H1 (cell line): ENCODE results near the gene SBF1. TPM values are rescaled to one million over a fixed set of nuclear protein-coding genes. Genes with fewer than 3 reads are reported as not detected.

Source experiments
- CTCF ChIA-PET: fragments of 300-600 bp; sonication (Branson Sonifier 250); formaldehyde crosslinking; loops from one replicate; lab custom pipeline; 2021; ENCODE audit not compliant: partially characterized antibody; lab: Charles Lee
- POLR2A ChIA-PET: fragments of 300-600 bp; sonication (Branson Sonifier 250); formaldehyde crosslinking; loops from one replicate; lab custom pipeline; 2021; ENCODE audit warnings: inconsistent platforms; ENCODE audit not compliant: partially characterized antibody; lab: Charles Lee
- DNase-seq, 2 experiments: peaks; one replicate each; pipeline versions ENCODE4 v3.0.0 to v3.0.0-alpha.2; 2010 to 2022; ENCODE audit warnings: low spot score in 2 of 2, low read depth in 1 of 2, mixed read lengths in 1 of 2
- FAIRE-seq: peaks from 2 replicates; lab custom pipeline; 2011; peaks lifted over from hg19 to GRCh38; lab: Jason Lieb, UNC
- H2AFZ ChIP-seq: 2 replicates; pipeline ENCODE4 v1.8.1; 2012; ENCODE audit warnings: low read length, inconsistent platforms
- H2AK5ac ChIP-seq: 2 replicates; pipeline ENCODE4 v1.6.1; 2013; ENCODE audit warnings: low read depth, low read length
- H2BK120ac ChIP-seq: replicated peaks from 2 replicates; pipeline ENCODE3; 2013; ENCODE audit warnings: low read depth, low read length, inconsistent platforms
- H2BK12ac ChIP-seq: 2 replicates; pipeline ENCODE4 v1.6.1; 2013; ENCODE audit warnings: low read depth, low read length
- H2BK15ac ChIP-seq: 2 replicates; pipeline ENCODE4 v1.6.1; 2013; ENCODE audit warnings: low read length
- H2BK20ac ChIP-seq: 2 replicates; pipeline ENCODE4 v1.6.1; 2013; ENCODE audit warnings: low read length
- H2BK5ac ChIP-seq: 2 replicates; pipeline ENCODE4 v1.6.1; 2013; ENCODE audit warnings: low read depth, low read length
- H3K14ac ChIP-seq: 2 replicates; pipeline ENCODE4 v1.6.1; 2013; ENCODE audit warnings: inconsistent platforms; ENCODE audit not compliant: insufficient read length
- H3K18ac ChIP-seq: 2 replicates; pipeline ENCODE4 v1.6.1; 2013; ENCODE audit warnings: low read length; ENCODE audit errors: extremely low read depth
- H3K23ac ChIP-seq: 2 replicates; pipeline ENCODE4 v1.6.1; 2013; ENCODE audit warnings: inconsistent platforms; ENCODE audit not compliant: insufficient read length
- H3K23me2 ChIP-seq: 2 replicates; pipeline ENCODE4 v1.6.1; 2013; ENCODE audit warnings: low read depth, low read length
- H3K27ac ChIP-seq: 2 replicates; pipeline ENCODE4 v1.6.1; 2011; ENCODE audit warnings: low read depth, low read length, inconsistent platforms
- H3K27me3 ChIP-seq, 4 experiments: replicated peaks in 1 of 4; 1 replicate in 1 of 4; 2 replicates in 3 of 4; pipeline versions ENCODE4 v1.6.1 to v1.8.1; 2011 to 2013; ENCODE audit warnings: low read length in 3 of 4, mild to moderate bottlenecking in 3 of 4, inconsistent platforms in 2 of 4, mixed read lengths in 2 of 4, moderate library complexity in 1 of 4; ENCODE audit not compliant: control insufficient read depth in 3 of 4, insufficient read depth in 3 of 4; ENCODE audit errors: extremely low read depth in 1 of 4
- H3K36me3 ChIP-seq, 4 experiments: 2 replicates each; pipeline versions ENCODE4 v1.6.1 to v1.8.1; 2011 to 2013; ENCODE audit warnings: mild to moderate bottlenecking in 4 of 4, low read length in 3 of 4, moderate library complexity in 2 of 4, control low read depth in 1 of 4, inconsistent platforms in 1 of 4; ENCODE audit not compliant: insufficient read depth in 4 of 4, control insufficient read depth in 2 of 4
- H3K4ac ChIP-seq: replicated peaks from 2 replicates; pipeline ENCODE3; 2013; ENCODE audit warnings: low read length, low read depth, mixed read lengths, inconsistent platforms; ENCODE audit not compliant: insufficient read length
- H3K4me1 ChIP-seq, 4 experiments: replicated peaks in 1 of 4; 1 replicate in 1 of 4; 2 replicates in 3 of 4; pipeline versions ENCODE4 v1.6.1 to v1.8.1; 2011 to 2013; ENCODE audit warnings: low read length in 3 of 4, inconsistent platforms in 2 of 4, mixed read lengths in 1 of 4; ENCODE audit not compliant: insufficient read depth in 4 of 4, control insufficient read depth in 3 of 4
- H3K4me2 ChIP-seq, 2 experiments: 2 replicates each; pipeline versions ENCODE4 v1.6.1 to v1.8.1; 2011 to 2013; ENCODE audit warnings: low read depth in 2 of 2, low read length in 2 of 2, control low read depth in 1 of 2, inconsistent platforms in 1 of 2, mild to moderate bottlenecking in 1 of 2; ENCODE audit not compliant: insufficient read depth in 1 of 2
- H3K4me3 ChIP-seq, 4 experiments: fragments of 200-600, 300-600 bp in 1 of 4; sonication (generic), shearing (Covaris generic), sonication (Bioruptor Twin) in 1 of 4; 2 replicates each; pipeline versions ENCODE4 v1.5.1 to v1.8.1; 2011 to 2016; ENCODE audit warnings: low read length in 4 of 4, low read depth in 3 of 4, control low read depth in 2 of 4, inconsistent platforms in 2 of 4, mild to moderate bottlenecking in 2 of 4, mixed read lengths in 1 of 4, moderate library complexity in 1 of 4; ENCODE audit not compliant: insufficient read depth in 2 of 4; ENCODE audit errors: extremely low read depth in 1 of 4
- H3K56ac ChIP-seq: replicated peaks from 2 replicates; pipeline ENCODE3; 2013; ENCODE audit warnings: low read depth, mild to moderate bottlenecking, mixed read lengths, low read length, inconsistent platforms; ENCODE audit not compliant: insufficient read length
- H3K79me1 ChIP-seq: 2 replicates; pipeline ENCODE4 v1.6.1; 2013; ENCODE audit warnings: low read depth, low read length, control low read depth
- H3K79me2 ChIP-seq, 2 experiments: 2 replicates each; pipeline versions ENCODE4 v1.6.1 to v1.8.1; 2012 to 2013; ENCODE audit warnings: low read length in 2 of 2, mild to moderate bottlenecking in 2 of 2, inconsistent platforms in 1 of 2; ENCODE audit not compliant: insufficient read depth in 2 of 2, control insufficient read depth in 1 of 2
- H3K9ac ChIP-seq, 4 experiments: replicated peaks in 1 of 4; 1 replicate in 1 of 4; 2 replicates in 3 of 4; pipeline versions ENCODE4 v1.6.1 to v1.8.1; 2011 to 2013; ENCODE audit warnings: low read depth in 3 of 4, low read length in 3 of 4, control low read depth in 2 of 4, mild to moderate bottlenecking in 2 of 4, moderate library complexity in 2 of 4, inconsistent platforms in 1 of 4; ENCODE audit errors: extremely low read depth in 1 of 4
- H3K9me3 ChIP-seq, 2 experiments: 2 replicates each; pipeline versions ENCODE4 v1.6.1 to v1.8.1; 2012 to 2013; ENCODE audit warnings: mild to moderate bottlenecking in 2 of 2, moderate library complexity in 2 of 2, control low read depth in 1 of 2, inconsistent platforms in 1 of 2, low read depth in 1 of 2, low read length in 1 of 2, mixed read lengths in 1 of 2; ENCODE audit not compliant: insufficient read depth in 2 of 2
- H4K20me1 ChIP-seq, 2 experiments: replicated peaks in 1 of 2; 2 replicates each; pipeline versions ENCODE3 to v1.8.1; 2011 to 2013; ENCODE audit warnings: inconsistent platforms in 2 of 2, low read length in 2 of 2, mild to moderate bottlenecking in 1 of 2; ENCODE audit not compliant: insufficient read depth in 2 of 2, control insufficient read depth in 1 of 2
- H4K5ac ChIP-seq: 2 replicates; pipeline ENCODE4 v1.6.1; 2013; ENCODE audit warnings: low read length, low read depth, mixed read lengths, inconsistent platforms; ENCODE audit not compliant: insufficient read length
- H4K8ac ChIP-seq: 2 replicates; pipeline ENCODE4 v1.8.0; 2013; ENCODE audit warnings: mild to moderate bottlenecking, moderate library complexity, low read length, inconsistent platforms; ENCODE audit not compliant: insufficient read depth; ENCODE audit errors: extremely low read depth
- H4K91ac ChIP-seq: replicated peaks from 2 replicates; pipeline ENCODE3; 2013; ENCODE audit warnings: low read length, mixed read lengths, inconsistent platforms; ENCODE audit not compliant: insufficient read length
- EP300 ChIP-seq, 2 experiments: IDR thresholded peaks; 1 replicate in 1 of 2; 2 replicates in 1 of 2; pipeline ENCODE4 v1.6.1; 2011 to 2012; ENCODE audit warnings: low read depth in 2 of 2, low read length in 2 of 2, mild to moderate bottlenecking in 2 of 2, borderline replicate concordance in 1 of 2, inconsistent platforms in 1 of 2, moderate library complexity in 1 of 2
- KDM5A ChIP-seq: fragments of 200-600 bp; IDR thresholded peaks from 2 replicates; pipeline ENCODE4 v1.7.1; 2012; ENCODE audit warnings: mild to moderate bottlenecking, low read length, inconsistent platforms, mixed read lengths
- WGBS, 2 experiments: shearing (Covaris generic) in 1 of 2; methylation state at CpG; one replicate each; pipeline versions ENCODE4 v1.1.6 to v1.1.7; 2013 to 2015; ENCODE audit warnings: low lambda C conversion rate in 2 of 2, mixed read lengths in 2 of 2, inconsistent platforms in 1 of 2, low coverage in 1 of 2, missing lambda C conversion rate in 1 of 2; ENCODE audit not compliant: insufficient replicate concordance in 2 of 2, insufficient coverage in 1 of 2, insufficient read length in 1 of 2; ENCODE audit errors: extremely low coverage in 1 of 2, missing lambda C conversion rate in 1 of 2; 5-methylcytosine and 5-hydroxymethylcytosine counted together
- polyA plus RNA-seq, 7 experiments: library from polyadenylated mRNA; depleted of rRNA in 3 of 7; stranded (reverse) in 5 of 7; unstranded in 2 of 7; fragments of >200 nt in 5 of 7; fragments of 200-250 nt in 2 of 7; gene quantifications; 1 replicate in 5 of 7; 2 replicates in 1 of 7; 4 replicates in 1 of 7; pipeline versions ENCODE4 v1.2.1 to v1.2.3, GENCODE V29; 2011 to 2013; ENCODE audit warnings: missing spikeins in 2 of 7, mixed read lengths in 2 of 7
- total RNA-seq: library from RNA; stranded (reverse); fragmentation: NEBNext Ultra II Directional; extraction: Animal tissue kit (Norgen Biotek cat#: 25700); gene quantifications from 2 replicates; pipeline ENCODE4 v1.2.1, GENCODE V29; 2021

SBF1 gene
- total and polyA plus RNA-seq, 2 of the 8 experiments (the other 6 are each of a cell fraction or from before 2014, with no cell fraction given): 29.1 to 71.5 TPM

DNA sequence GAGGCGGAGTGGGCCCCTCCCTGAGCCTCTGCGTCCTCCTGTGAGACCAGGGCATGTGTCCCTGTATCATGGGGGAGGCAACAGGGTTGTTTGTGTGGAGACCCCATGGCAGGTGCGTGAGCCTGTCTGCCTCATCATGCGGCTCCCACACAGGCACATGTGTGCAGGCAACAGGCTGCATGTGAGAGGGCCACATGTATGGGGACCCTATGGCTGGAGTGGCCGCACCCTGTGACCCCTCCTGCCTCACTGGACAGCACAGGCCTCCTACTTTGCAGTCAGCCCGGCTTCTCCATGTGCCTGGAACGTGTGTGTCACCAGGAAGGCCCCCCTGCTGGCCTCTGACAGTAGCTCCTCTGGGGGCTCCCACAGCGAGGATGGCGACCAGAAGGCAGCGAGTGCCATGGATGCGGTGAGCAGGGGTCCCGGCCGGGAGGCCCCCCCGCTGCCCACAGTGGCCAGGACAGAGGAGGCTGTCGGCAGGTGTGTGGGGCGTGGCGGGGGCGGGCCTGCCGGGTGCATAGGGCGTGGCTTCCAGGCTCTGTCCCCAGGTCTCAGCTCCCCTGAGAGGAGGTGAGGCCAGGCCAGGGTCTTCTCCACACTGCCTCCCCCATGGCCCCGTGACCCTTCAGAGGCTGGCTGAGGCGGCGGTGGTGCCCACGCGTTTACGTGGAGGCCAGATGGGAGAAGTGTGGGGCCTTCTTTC is 34.1 kb downstream of the SBF1 start:
- Histone ChIP-seq H3K18ac (no peak overlapping the region), H3K36me3 (peaks cover 5 to 34% (median 16%) of the 10 kb centered on the region in 4 experiments), H3K27ac (no peak overlapping the region), H2BK20ac (no peak overlapping the region), H2BK120ac (no peak overlapping the region), H2AFZ (no peak overlapping the region), H3K4me2 (no peak overlapping the region), H3K79me1 (no peaks in the 10 kb centered on the region), H2AK5ac (no peak overlapping the region), H3K9ac (no peak overlapping the region), H3K4ac (no peak overlapping the region), H2BK12ac (no peak overlapping the region), H3K9me3 (no peaks in the 10 kb centered on the region), H3K79me2 (no peaks in the 10 kb centered on the region), H4K20me1 (peaks cover 8 to 17% of the 10 kb centered on the region in 2 experiments), H3K4me1 (peaks cover 0 to 9% (median 4%) of the 10 kb centered on the region in 4 experiments; a peak in 5 of 7 replicates), H4K8ac (no peak overlapping the region), H3K23me2 (no peaks in the 10 kb centered on the region), H3K23ac (no peak overlapping the region), H2BK5ac (no peak overlapping the region), H4K91ac (no peak overlapping the region), H2BK15ac (no peak overlapping the region), H3K56ac (no peak overlapping the region), H4K5ac (no peak overlapping the region), H3K14ac (no peak overlapping the region), H3K4me3 (no peak overlapping the region), H3K27me3 (no peaks in the 10 kb centered on the region)
- WGBS, 2 experiments: 92% methylated on average over 22 of the region's 26 CpGs; no CpG with 5 or more reads in 1 of the 2 experiments
- DNase-seq: no peak
- CTCF ChIA-PET: interaction anchor here (0.7 to 2.8 kb wide), 4 partner anchors 10 to 14 kb away, joined by 3 to 22 read pairs (median 4); no protein-coding TSS in a partner anchor
- POLR2A ChIA-PET: interaction anchor here (0.9 to 2.8 kb wide), 7 partner anchors 10 to 85 kb away, joined by 3 to 9 read pairs (median 4); partner anchors contain the start of gene SCO2
- no peak for FAIRE-seq
- TF ChIP-seq EP300 (IDR thresholded peaks at IDR 0.05; ENCODE audit: borderline replicate concordance in 1 of 2, low read depth in 2 of 2, low read length in 2 of 2): no peak
- TF ChIP-seq KDM5A: no peak
